ENCODE data around the gene MKRN2.

Gene MKRN2

GRCh38 chr3:12557473-12558100, 700 bp downstream of the MKRN2 start:
- FAIRE-seq, result no peak

DNA sequence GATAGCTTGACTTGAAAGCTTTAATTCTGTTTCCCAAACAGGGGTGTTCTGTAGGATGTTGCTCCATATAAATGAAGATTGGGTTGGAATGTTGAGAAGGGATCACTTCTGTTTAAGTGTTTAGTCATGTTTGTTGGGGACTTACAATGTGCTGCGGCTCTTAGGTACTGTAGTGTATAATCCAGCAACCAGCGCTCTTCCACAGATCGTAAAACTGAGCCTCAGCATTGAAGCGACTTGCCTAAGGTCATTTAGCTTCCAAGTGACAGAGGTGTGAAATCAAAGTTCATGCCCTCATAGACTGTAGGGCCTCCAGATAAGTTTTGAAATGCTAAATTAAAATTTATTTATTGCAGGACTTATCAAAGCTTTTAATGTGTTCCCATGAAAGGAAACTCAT, 1.8 kb downstream of the MKRN2 start:
- FAIRE-seq, result no peak

DNA sequence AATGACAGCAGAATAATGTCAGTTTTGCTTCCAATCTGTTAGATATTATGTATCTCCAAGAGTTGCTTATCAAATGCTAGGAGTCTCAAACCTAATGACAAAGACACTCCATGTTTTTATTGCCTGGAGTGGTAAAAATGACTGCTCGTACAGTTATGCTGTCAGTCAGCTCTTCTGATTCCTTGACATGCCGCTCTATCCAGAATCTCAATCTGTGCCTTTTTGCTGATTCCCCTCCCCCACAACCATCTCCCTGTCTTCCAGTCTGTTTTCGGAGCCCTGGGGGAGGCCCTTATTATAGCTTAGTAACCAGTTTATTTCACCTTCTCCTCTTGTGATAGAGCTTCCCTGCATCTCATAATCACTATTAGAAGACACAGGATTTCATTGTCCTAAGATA, 2.6 kb downstream of the MKRN2 start:
- FAIRE-seq, result no peak

DNA sequence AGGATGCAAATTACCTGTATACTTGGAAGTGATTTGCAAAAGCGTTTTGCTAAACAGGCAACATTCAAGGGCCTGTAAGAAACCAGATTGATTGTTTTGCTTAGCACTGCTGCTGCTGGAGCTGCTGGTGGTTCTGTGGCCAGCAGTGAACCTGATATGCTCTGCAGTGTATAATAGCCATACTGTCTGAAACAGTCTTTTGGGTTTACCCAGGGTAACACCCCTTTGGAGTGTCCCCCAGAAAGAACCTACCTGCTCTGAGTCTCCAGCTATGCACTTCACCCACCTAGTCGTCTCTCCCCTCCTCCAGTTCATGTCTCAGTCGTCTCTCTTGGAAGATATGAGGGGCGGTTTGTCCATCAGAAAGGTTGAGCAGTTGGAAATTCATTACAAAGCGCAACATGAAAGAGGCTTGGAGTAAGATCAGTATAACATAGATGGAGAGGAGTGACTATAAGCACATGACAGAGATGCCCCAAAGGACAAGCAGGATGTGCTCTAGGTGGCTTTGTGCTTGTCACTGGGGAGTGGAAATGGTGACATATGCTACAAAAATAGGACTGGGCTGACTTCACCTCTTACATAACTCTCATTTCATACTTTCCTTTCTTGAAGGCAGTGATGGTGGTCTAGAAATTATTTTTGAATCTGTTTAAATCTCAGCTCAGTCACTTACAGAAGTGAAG, 3.8 kb downstream of the MKRN2 start:
- no peak for FAIRE-seq

GRCh38 chr3:12561397-12561796, 4.5 kb downstream of the MKRN2 start:
- no peak for FAIRE-seq

GRCh38 chr3:12562451-12562850, 5.6 kb downstream of the MKRN2 start:
- FAIRE-seq, result no peak

- FAIRE-seq, result no peak
Observed at GRCh38 chr3:12566976-12567375, 10.1 kb downstream of the MKRN2 start.

DNA sequence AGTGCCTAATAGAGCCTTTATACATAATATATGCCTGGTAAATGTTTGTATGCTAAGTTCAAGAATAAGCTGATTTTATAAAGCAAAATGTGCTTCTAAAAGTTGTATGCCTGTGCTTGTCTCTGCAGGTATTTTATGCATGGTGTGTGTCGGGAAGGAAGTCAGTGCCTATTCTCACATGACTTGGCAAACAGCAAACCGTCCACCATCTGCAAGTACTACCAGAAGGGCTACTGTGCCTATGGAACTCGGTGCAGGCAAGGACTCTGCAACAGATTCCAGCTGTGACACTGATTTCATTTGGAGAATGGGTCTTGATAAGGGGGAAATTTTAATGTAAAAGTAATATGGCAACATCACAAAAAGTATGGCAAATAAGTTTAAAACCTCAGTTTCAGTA, 11.9 kb downstream of the MKRN2 start:
- no peak for FAIRE-seq

DNA sequence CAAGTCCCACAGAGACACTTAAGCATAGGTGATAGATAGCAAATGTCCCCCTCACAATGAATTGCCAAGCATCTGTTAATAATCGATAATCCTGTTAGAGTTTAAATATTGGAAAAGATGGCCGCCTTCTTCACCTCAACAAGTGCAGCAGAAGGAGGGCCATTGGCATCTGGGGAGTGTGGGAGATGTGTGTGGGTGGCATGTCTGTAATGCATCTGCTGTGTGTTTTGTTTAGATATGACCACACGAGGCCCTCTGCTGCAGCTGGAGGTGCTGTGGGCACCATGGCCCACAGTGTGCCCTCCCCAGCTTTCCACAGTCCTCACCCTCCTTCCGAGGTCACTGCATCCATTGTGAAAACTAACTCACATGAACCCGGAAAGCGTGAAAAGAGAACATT, 12.9 kb downstream of the MKRN2 start:
- FAIRE-seq, result no peak

- FAIRE-seq, result no peak
Observed at GRCh38 chr3:12571986-12572385, 15.1 kb downstream of the MKRN2 start.

DNA sequence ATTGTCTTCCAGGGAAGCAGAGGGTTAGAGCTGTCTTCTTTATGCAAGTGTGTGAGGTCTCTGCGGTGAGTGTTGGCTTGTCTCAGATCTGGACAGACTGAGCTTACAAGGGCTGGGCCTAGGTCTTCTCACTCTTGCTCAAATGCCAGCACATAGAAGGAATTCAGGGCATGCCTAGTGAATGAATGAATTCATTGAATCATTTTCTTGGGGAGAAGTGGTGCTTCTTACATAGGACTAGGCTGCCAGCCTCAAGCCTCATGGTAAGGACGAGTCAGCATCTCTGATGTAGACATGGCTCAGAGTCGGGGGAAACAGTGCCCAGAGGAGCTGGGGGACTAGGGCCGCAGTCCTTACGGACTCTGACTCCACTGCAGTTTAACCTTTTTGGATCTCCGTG, 17.2 kb downstream of the MKRN2 start:
- no peak for FAIRE-seq

DNA sequence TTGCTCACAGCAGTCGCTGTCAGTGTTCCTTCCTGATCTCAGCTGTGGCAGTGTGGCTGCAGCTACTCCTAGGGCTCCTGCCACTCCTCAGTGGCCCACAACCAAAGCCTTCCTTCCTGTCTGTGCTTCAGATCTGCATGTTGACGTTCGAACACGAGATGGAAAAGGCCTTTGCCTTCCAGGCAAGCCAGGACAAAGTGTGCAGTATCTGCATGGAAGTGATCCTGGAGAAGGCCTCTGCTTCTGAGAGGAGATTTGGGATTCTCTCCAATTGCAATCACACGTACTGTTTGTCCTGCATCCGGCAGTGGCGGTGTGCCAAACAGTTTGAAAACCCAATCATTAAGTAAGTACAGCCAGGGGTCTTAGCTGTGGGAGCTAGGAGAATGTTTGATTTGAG, 17.8 kb downstream of the MKRN2 start:
- FAIRE-seq, result no peak

DNA sequence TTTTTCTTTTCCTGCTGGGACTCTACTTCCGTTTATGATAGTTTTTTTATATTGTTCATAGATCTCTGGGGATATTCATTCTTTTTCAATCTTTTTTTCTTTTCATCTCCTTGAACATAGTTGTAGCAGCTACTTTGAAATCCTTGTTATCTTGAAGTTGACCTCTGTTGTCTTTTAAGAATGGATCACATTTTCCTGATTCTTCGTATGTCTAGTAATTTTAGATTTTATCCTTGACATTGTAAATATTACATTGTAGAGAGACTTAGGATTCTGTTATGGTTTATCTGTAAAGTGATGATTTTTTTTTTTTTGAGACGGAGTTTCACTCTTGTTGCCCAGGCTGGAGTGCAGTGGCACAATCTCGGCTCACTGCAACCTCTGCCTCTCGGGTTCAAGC, 20.5 kb downstream of the MKRN2 start:
- FAIRE-seq, result no peak

DNA sequence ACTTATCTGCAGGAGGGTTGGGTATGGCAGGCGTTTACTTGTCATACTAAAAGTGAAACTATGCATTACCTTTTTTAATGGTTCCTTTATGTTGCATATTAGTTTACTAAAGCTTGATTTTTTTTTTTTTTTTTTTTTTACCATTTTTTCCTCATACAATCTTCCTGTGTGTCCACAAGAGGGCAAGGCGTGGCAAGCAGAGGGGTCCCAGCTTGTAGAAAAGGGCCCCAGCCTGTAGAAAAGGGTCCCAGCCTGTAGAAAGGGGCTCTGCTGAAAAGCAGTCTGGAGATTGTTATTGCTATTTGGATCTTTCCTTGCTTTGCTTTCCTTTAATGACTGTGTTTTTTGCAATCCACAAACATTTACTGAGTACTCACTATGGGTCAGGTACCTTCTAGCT, 21.9 kb downstream of the MKRN2 start:
- no peak for FAIRE-seq

DNA sequence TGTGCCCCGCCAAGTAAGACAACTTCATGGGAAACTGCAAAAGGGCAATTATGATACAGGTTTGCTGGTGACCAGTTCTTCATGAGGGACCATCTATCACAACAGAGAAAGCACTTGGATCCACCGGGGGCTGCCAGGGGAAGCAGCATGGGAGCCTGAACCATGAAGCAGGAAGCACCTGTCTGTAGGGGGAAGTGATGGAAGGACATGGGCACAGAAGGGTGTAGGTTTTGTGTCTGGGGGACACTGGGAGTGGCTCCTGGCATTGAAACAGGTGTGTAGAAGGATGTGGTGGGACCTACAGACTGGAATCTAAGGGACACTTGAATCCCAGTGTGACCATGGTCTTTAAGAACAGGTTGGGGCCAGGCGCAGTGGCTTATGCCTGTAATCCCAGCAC, 22.6 kb downstream of the MKRN2 start:
- FAIRE-seq, result no peak

DNA sequence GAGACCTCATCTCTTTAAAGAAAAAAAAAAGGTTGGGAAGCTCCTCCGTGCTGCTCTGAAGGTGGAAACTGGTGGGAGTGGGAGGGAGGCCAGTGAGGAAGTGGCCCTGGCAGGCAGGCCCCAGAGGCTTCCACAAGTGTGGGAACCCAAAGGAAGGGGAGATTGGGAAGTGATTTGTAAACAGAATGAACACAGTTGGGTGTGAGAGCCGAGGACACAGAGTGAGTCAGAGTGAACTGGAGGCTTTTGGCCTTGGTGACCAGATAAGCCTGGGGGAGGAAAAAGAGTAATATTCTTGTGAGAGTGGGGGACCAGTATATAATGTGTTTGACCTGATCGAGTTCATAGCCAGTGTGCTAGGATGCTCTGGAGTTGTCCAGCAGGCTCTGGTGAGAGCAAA, 23.0 kb downstream of the MKRN2 start:
- FAIRE-seq, result no peak

- no peak for FAIRE-seq
Observed at GRCh38 chr3:12582730-12583129, 25.8 kb downstream of the MKRN2 start.

DNA sequence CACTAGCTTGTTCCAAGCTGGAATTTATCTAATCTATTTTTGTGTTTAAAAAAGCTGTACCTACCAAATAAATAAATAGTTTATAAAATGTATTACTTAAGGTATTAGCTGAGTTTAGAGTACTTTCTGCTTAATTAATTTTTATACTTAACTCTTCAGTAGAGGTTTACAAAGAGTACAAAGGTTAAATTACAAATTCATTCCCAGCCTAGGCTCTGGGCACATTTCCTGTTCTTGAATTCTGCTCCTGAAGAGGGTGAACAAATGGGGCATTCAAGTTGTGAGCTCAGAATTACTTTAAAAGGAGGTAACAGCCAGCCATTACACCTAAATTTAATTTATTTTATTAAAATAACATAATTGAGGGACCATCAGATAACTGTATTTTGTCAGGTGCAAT, 26.4 kb downstream of the MKRN2 start:
- no peak for FAIRE-seq

DNA sequence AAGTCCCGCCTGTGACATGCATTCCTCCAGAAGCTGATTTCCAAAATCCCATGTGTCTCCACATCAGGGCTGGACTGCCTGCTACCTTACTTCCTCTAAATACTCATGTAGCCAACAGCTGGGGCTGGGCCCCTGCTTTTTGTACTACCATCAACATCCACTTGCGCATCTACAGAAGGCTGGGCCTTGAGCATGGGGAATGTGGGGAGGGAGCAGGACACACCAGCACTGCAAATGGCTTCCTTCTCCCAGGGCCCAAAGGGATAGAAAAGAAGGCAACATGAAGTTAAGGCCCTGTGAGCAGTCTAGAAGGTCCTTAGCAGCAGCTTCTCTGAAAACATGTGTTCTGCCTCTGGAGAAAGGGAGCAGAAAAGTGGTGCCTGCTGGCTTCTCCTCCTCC, 27.2 kb downstream of the MKRN2 start:
- no peak for FAIRE-seq

DNA sequence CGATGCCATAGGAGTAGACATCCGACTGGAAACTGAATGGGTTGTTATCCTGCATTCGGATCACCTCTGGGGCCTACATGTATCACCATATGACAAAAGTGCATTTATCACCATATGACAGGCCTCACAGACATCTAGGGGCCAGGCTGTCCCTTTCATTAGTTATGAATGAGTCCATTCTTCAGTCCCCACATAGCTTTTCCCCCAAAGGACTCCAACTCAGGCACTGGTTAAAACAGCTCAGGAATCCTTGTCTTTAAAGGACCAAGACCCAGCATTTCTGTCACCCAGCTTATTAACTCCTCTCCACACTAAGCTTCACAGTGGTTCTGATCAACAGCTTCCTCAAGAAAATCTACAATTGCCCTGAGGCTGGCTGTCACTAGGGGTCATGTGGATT, 28.3 kb downstream of the MKRN2 start:
- no peak for FAIRE-seq

GRCh38 chr3:12585970-12586369, 29.1 kb downstream of the MKRN2 start:
- no peak for FAIRE-seq

- no peak for FAIRE-seq
Observed at GRCh38 chr3:12586403-12586802, 29.5 kb downstream of the MKRN2 start.

DNA sequence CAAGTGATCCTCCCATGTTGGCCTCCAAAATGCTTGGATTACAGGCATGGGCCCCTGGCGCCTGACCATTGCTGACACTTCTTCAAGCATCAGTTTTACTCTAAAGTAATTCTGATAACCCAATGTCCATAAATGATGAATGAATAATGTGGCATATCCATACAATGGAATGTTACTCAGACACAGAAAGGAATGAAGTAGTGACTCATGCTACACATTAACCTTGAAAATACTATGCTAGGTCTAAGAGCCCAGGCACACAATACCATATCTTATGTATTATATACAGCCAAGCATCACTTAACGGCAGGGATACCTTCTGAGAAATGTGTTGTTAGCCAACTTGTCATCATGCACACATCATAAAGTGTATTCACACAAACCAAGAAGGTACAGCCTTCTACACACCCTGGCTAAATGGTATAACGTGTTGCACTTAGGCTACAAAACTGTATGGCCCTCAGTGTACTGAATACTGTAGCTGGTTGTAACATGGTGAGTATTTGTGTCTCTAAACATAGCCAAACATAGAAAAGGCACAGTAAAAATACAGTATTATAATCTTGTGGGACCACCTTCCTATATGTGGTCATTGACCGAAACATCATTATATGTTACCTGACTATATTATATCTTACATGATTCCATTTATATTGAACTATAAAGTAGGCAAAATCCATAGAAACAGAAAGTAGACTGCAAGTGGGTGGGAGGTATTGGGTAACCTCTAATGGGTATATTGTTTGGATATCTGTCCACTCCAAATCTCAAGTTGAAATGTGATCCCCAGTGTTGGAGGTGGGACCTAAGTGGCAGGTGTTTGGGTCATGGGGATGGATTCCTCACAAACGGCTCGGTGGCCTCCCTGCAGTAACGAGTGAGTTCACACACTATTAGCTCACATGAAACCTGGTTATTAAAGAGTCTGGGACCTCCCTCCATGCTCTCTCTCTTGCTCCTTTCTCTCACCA, 31.4 kb downstream of the MKRN2 start:
- FAIRE-seq, result no peak

GRCh38 chr3:12590096-12590495, 33.2 kb downstream of the MKRN2 start:
- FAIRE-seq, result no peak

All from endometrium (tissue), 2 donors.